Activated naive CD4-positive, alpha-beta T cell treated with anti-CD3 and anti-CD28 coated beads for 36 hours (primary cell): ENCODE data around the gene ZNF365. TPM values are rescaled to one million over a fixed set of nuclear protein-coding genes. Genes with fewer than 3 reads are reported as not detected.

ENCODE experiments used
- CTCF ChIA-PET: fragments of 350-600 bp; sonication (Branson Sonifier 250); formaldehyde crosslinking; loops from one replicate; lab custom pipeline; 2021; ENCODE audit warnings: antibody characterized with exemption; lab: Charles Lee
- DNase-seq: peaks from one replicate; pipeline ENCODE4 v3.0.0-alpha.2; 2020
- H3K27ac Mint-ChIP-seq: one replicate; pipeline ENCODE4 v1.8.0; 2021; ENCODE audit warnings: mild to moderate bottlenecking, mixed read lengths
- H3K27me3 Mint-ChIP-seq: one replicate; pipeline ENCODE4 v1.8.0; 2021; ENCODE audit warnings: low read depth, mixed read lengths
- H3K36me3 Mint-ChIP-seq: one replicate; pipeline ENCODE4 v1.8.0; 2021; ENCODE audit warnings: low read depth, mixed read lengths
- H3K4me1 Mint-ChIP-seq: one replicate; pipeline ENCODE4 v1.8.0; 2021; ENCODE audit warnings: low read depth, mixed read lengths
- H3K4me3 Mint-ChIP-seq: one replicate; pipeline ENCODE4 v1.8.0; 2021; ENCODE audit warnings: mild to moderate bottlenecking, moderate library complexity, mixed read lengths
- H3K9me3 Mint-ChIP-seq: one replicate; pipeline ENCODE4 v1.8.0; 2021; ENCODE audit warnings: mixed read lengths
- intact Hi-C: fragments of 100-400 bp; cut with micrococcal nuclease; formaldehyde crosslinking; loops from one replicate; pipeline ENCODE4 v1.15.1; 2023
- total RNA-seq, 2 experiments: library from RNA; stranded (reverse); gene quantifications; one replicate each; pipeline ENCODE4 v1.2.3, GENCODE V29; 2021

ZNF365 gene
- total RNA-seq, 2 experiments from 2014 or later, result 0.10 TPM; not detected in 1

GRCh38 chr10:62381385-62382102, 7.4 kb downstream of the ZNF365 start:
- no peak for DNase-seq
- Mint-ChIP-seq H3K4me1 (peaks cover 8% of the 10 kb centered on the region), H3K27ac (no peak overlapping the region), H3K4me3 (no peak overlapping the region), H3K27me3 (peaks cover under 1% of the 10 kb centered on the region), H3K36me3 (no peaks in the 10 kb centered on the region), H3K9me3 (no peaks in the 10 kb centered on the region)
- intact Hi-C loops, result no loop called here
- CTCF ChIA-PET, result interaction anchor here (1.0 kb wide), 1 partner anchor 23 kb away, joined by 3 read pairs; no protein-coding TSS in a partner anchor

GRCh38 chr10:62382831-62383230, 8.7 kb downstream of the ZNF365 start:
- no peak overlapping the region for H3K4me3 Mint-ChIP-seq
- no peak for DNase-seq
- peaks cover 8% of the 10 kb centered on the region for H3K4me1 Mint-ChIP-seq
- H3K27me3 Mint-ChIP-seq, result no peaks in the 10 kb centered on the region
- H3K27ac Mint-ChIP-seq, result no peak overlapping the region
- intact Hi-C loops, result no loop called here
- no peaks in the 10 kb centered on the region for H3K9me3 Mint-ChIP-seq
- CTCF ChIA-PET, result interaction anchor here (1.0 kb wide), 1 partner anchor 21 kb away, joined by 3 read pairs; no protein-coding TSS in a partner anchor
- no peaks in the 10 kb centered on the region for H3K36me3 Mint-ChIP-seq

GRCh38 chr10:62384057-62384446, 9.9 kb downstream of the ZNF365 start:
- Mint-ChIP-seq H3K36me3 (no peaks in the 10 kb centered on the region), H3K27ac (no peak overlapping the region), H3K4me3 (no peak overlapping the region), H3K27me3 (no peaks in the 10 kb centered on the region), H3K9me3 (no peaks in the 10 kb centered on the region), H3K4me1 (peaks cover 8% of the 10 kb centered on the region)
- intact Hi-C loops, result no loop called here
- no peak for DNase-seq
- CTCF ChIA-PET, result interaction anchor here (0.6 kb wide), 1 partner anchor 729 kb away, joined by 6 read pairs; no protein-coding TSS in a partner anchor

GRCh38 chr10:62384447-62385081, 10.4 kb downstream of the ZNF365 start:
- Mint-ChIP-seq H3K4me3 (no peak overlapping the region), H3K27ac (no peak overlapping the region), H3K27me3 (no peaks in the 10 kb centered on the region), H3K9me3 (no peaks in the 10 kb centered on the region), H3K36me3 (no peaks in the 10 kb centered on the region), H3K4me1 (peaks cover 8% of the 10 kb centered on the region)
- intact Hi-C loops, result no loop called here
- CTCF ChIA-PET, result no interaction called here
- DNase-seq, result no peak

GRCh38 chr10:62386356-62387320, 12.5 kb downstream of the ZNF365 start:
- intact Hi-C loops, result no loop called here
- CTCF ChIA-PET, result interaction anchor here (0.6 to 1.3 kb wide), 3 partner anchors 17 to 121 kb away, joined by 3 read pairs; no protein-coding TSS in a partner anchor
- Mint-ChIP-seq H3K9me3 (no peaks in the 10 kb centered on the region), H3K27me3 (no peaks in the 10 kb centered on the region), H3K36me3 (no peaks in the 10 kb centered on the region), H3K27ac (no peak overlapping the region), H3K4me1 (peaks cover 8% of the 10 kb centered on the region), H3K4me3 (no peak overlapping the region)
- DNase-seq, result no peak

- H3K4me1 Mint-ChIP-seq, result peaks cover 8% of the 10 kb centered on the region
- no peaks in the 10 kb centered on the region for H3K27me3 Mint-ChIP-seq
- H3K4me3 Mint-ChIP-seq, result no peak overlapping the region
- no peaks in the 10 kb centered on the region for H3K9me3 Mint-ChIP-seq
- DNase-seq, result no peak
- no peaks in the 10 kb centered on the region for H3K36me3 Mint-ChIP-seq
- no peak overlapping the region for H3K27ac Mint-ChIP-seq
- CTCF ChIA-PET, result no interaction called here
- intact Hi-C loops, result no loop called here
Observed at GRCh38 chr10:62388328-62388727, 14.2 kb downstream of the ZNF365 start.

- no peak overlapping the region for H3K4me3 Mint-ChIP-seq
- intact Hi-C loops, result no loop called here
- CTCF ChIA-PET, result no interaction called here
- no peak overlapping the region for H3K27ac Mint-ChIP-seq
- H3K36me3 Mint-ChIP-seq, result no peaks in the 10 kb centered on the region
- no peak for DNase-seq
- H3K4me1 Mint-ChIP-seq, result no peaks in the 10 kb centered on the region
- peaks cover 4% of the 10 kb centered on the region for H3K27me3 Mint-ChIP-seq
- H3K9me3 Mint-ChIP-seq, result no peaks in the 10 kb centered on the region
Observed at GRCh38 chr10:62390497-62391176, 16.5 kb downstream of the ZNF365 start.

- Mint-ChIP-seq H3K27ac (no peak overlapping the region), H3K27me3 (peaks cover 6% of the 10 kb centered on the region), H3K4me1 (no peaks in the 10 kb centered on the region), H3K4me3 (no peak overlapping the region), H3K36me3 (no peaks in the 10 kb centered on the region), H3K9me3 (no peaks in the 10 kb centered on the region)
- DNase-seq, result no peak
- CTCF ChIA-PET, result no interaction called here
- intact Hi-C loops, result no loop called here
Observed at GRCh38 chr10:62393237-62393636, 19.1 kb downstream of the ZNF365 start.

- no peak for DNase-seq
- intact Hi-C loops, result no loop called here
- no peaks in the 10 kb centered on the region for H3K4me1 Mint-ChIP-seq
- H3K27ac Mint-ChIP-seq, result no peak overlapping the region
- H3K4me3 Mint-ChIP-seq, result no peak overlapping the region
- H3K27me3 Mint-ChIP-seq, result peaks cover 6% of the 10 kb centered on the region
- H3K36me3 Mint-ChIP-seq, result no peaks in the 10 kb centered on the region
- H3K9me3 Mint-ChIP-seq, result no peaks in the 10 kb centered on the region
- CTCF ChIA-PET, result interaction anchor here (0.6 kb wide), 1 partner anchor 26 kb away, joined by 3 read pairs; no protein-coding TSS in a partner anchor
Observed at GRCh38 chr10:62394556-62395018, 20.4 kb downstream of the ZNF365 start.

GRCh38 chr10:62395892-62396291, 21.7 kb downstream of the ZNF365 start:
- Mint-ChIP-seq H3K9me3 (no peaks in the 10 kb centered on the region), H3K36me3 (no peaks in the 10 kb centered on the region), H3K4me3 (no peak overlapping the region), H3K27ac (no peak overlapping the region), H3K27me3 (peaks cover 6% of the 10 kb centered on the region), H3K4me1 (no peaks in the 10 kb centered on the region)
- DNase-seq, result no peak
- intact Hi-C loops, result no loop called here
- CTCF ChIA-PET, result no interaction called here

- no peaks in the 10 kb centered on the region for H3K4me1 Mint-ChIP-seq
- H3K36me3 Mint-ChIP-seq, result no peaks in the 10 kb centered on the region
- intact Hi-C loops, result no loop called here
- H3K27ac Mint-ChIP-seq, result no peak overlapping the region
- no peaks in the 10 kb centered on the region for H3K9me3 Mint-ChIP-seq
- CTCF ChIA-PET, result no interaction called here
- no peak overlapping the region for H3K4me3 Mint-ChIP-seq
- H3K27me3 Mint-ChIP-seq, result peaks cover 6% of the 10 kb centered on the region
- no peak for DNase-seq
Observed at GRCh38 chr10:62396864-62397263, 22.7 kb downstream of the ZNF365 start.
